Measurements from ENCODE around the gene RELL2.
A peak's percentile ranks its signal among the peaks of the same experiment; 100 is the strongest.

Gene RELL2

DNA sequence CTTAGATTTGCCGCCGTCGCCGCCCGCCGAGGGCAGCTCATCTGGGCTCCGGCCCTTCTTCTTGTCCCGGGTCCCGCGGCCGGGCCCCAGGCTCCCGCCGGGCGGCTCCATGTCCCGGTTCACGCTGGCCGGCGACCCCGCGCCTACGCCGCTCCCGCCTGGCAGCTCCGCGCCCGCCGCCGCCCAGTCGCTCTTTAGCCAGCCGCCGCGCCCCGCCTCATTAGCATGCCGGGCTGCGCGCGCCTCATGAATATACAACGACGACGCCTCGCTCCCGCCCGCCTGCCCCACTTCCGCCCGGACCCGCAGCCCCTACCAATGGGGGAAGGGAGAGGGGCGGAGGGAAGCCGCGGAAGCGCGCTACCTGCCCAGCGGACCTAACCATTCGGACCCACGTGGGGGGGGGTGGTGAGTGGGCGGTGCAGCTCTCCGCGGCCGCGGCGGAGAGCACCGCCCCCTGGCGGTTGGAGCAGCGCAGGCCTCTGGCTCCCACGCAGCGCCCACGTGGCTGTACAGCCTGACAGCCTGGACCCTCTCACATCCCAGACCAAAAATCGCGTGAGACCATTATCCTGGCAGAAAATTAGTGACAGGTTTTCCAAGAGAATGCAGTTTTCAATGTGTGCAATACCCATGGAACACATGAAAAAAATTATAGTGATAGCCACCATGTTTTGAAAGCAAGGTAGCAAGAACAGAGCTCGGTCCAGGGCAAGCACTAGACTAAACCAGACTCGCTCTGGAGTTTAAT is 17.8 kb upstream of the RELL2 start, which contains the start of gene DIAPH1:
TSS of gene DIAPH1 (minus strand) at position 197 of the 751 bp plus-strand sequence. CDS start at position 111, 86 bp downstream.
- peak; percentile 99 for DNase-seq

DNA sequence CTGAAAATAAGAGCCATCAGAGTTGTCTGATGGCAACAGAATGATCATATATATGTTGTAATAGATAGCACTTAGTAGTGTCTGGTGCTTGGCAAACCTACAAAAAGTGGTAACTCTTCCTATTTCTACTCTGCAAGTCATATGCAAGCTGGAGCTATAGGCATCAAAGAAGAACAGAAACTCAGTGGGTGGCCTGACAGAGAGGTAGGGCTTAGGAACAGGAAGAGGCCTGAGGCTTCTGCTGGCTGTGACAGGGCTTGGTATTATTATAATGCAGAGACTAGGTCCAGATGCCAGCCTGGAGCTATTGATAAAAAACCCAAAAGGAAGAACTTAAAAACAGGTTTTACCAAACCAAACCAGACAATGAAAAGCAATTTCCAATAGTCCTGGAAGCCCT is 13.6 kb upstream of the RELL2 start:
- peak; percentile 64 for DNase-seq

DNA sequence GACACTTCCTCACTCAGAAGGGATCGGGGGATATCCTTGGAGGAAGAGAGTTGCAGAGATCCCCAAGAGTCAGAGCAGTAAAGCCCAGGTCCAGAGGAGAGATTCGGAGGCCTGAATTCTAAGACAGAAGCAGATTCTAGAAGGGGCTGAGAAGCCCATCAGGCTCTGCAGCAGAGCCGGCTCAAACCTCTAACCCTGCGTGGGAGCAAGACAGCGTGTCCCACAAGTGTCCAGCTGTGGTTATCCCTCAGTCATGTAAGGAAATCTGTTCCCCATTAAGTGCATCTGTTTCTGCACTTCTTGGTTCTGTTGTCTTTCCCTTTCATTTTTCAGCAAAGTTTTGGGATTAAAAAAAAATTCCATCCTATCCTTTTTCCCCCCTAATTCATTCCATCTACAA is 13.2 kb upstream of the RELL2 start:
- DNase-seq: no peak

DNA sequence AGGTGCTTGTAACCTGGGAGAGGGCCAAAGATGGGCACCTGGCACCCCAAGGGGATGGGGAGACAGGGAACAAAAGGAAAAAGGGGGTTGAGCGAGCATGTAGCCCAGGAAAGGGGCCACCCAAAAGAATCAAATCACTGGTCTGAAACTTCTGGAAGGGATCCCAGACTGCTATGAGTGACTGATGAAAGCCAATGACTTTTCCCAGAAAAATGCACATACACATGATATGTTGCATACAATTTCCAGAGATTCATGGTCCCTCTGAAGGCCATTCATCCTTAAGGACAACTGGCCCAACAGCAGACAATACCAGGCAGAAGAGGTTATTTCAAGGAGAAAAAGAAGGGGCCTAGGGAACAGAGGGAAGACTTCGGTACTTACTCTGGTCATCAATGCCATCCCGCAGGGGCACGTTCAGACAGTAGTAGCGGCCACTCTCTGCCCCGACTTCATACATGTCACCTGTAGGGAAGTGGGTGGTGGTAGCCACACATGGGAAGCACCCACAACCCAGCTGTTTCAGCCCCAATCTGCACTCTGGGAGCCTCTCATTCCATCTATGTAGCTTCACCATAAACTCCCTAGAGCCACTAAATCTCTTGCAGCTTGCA is 8.5 kb upstream of the RELL2 start:
- DNase-seq: no peak

DNA sequence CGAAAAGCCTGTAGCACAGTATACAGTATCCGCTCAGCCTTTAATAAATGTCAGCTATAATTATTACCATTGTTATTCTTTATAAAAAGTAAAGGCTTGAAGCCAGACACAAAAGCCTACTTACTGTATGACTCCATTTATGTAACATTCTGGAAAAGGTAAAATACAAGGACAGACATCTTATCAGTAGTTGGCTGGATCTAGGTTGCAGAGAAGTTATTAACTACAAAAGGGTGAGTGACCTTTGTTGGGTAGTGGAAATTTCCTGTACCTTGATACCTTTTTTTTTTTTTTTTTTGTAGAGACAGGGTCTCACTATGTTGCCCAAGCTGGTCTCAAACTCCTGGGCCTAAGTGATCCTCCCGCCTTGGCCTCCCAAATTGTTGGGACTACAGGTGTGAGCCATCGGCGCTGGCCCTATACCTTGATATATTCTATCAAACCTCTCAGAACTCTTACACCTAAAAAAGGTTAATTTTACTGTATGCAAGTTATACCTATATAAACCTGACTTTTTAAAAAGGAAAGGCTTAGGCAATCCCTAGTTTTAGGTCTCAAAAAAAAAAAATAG is 6.1 kb upstream of the RELL2 start:
- no peak for DNase-seq

DNA sequence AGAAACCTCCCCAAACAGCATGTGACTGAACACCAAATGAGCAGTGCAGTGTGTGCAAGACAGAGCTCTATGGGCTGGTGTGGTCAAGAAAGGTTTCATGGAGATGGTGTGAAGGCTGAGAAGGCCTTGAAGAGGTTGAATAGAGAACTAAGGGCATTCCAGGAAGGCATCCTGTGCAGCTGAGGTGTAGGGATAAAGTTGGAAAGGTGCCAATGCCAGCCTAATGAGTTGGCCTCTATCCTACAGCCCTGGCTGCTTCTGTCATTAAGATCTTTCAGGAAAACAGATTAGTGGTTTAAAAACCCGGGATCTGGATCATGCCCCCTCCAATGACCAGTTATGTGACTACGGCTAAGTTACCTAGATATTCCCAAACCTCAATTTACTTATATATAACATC is 4.1 kb upstream of the RELL2 start:
- no peak for DNase-seq

DNA sequence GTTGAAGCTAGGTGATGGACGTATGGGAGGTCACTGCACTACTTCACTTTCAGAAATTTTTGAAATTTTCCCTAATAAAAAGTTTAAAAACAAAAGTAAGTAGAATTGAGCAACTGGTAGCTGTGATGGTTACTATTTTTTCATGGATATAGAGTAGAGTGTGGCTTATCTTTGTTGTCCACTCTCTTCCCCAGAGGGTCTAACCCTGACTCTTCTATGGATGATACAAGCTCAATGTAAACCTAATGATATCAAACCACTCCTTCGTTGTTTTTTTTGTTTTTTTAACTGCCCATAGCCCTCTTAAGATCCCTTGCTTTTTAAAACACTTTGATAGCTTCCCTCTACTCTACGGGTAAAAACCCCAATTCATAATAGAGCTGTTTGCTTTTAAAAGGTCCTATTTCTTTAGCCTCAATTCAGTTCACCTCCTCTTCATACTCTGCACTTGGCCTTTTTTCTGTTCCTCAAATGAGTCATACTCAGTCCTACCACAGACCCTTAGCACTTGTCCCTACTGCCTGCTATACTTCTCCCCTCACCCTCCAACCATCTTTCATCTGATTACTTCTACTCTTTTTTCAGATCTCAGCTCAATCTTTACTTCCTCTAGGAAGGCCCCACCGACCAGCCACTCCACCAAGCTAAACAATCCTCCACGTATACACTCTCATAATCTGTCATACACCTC is 2.8 kb upstream of the RELL2 start:
- peak; percentile 45 for DNase-seq

DNA sequence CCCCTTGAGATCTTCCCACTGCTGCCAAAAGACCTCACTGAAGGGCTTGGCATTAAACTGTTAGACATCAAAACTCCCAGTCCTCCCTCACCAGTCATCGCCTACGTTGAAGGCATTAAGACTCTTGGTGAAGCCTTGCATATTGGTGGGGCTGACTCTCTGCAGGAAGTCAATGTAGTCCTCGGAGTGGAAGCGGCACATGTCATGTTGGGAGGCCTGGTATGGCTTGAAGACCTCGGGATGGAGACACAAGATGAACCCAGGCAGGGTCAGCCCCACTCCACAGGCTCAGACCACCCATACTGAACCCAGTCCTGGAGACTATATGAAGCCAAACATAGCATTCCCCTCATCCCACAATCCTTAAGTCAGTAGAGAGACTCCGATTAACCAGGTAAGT is 2.1 kb upstream of the RELL2 start:
- DNase-seq: no peak

DNA sequence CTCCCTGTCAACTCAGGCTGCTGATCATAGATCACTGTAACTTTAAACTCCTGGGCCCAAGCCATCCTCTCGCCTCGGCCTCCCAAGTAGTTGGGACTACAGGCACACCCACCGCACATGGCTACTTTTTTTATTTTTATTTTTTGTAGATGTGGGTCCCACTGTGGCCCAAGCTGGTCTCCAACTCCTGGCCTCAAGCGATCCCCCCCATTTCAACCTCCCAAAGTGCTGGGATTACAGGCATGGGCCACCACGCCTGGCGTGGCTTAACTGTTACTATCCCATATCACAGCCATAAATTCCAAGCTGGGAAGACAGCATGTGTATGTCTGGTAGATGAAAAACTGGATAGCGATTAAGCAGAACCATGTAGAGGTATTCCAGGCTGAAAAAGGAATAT is 1.2 kb upstream of the RELL2 start:
- DNase-seq: no peak

DNA sequence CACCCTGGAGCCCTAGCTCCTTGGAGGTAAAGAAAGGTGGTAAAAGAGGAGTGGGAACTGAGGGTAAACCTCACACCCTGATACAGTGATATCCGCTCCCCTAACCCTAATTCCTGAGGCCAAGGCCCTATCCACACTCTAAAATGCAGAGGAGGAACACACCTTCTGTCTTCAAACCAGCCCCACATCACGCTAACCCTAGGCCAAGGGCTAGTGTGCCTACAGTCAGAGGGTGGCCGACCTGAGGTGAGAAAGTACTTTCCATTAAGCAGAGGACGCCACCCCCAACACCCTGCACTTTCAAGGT is 738 bp upstream of the RELL2 start:
- DNase-seq: no peak

DNA sequence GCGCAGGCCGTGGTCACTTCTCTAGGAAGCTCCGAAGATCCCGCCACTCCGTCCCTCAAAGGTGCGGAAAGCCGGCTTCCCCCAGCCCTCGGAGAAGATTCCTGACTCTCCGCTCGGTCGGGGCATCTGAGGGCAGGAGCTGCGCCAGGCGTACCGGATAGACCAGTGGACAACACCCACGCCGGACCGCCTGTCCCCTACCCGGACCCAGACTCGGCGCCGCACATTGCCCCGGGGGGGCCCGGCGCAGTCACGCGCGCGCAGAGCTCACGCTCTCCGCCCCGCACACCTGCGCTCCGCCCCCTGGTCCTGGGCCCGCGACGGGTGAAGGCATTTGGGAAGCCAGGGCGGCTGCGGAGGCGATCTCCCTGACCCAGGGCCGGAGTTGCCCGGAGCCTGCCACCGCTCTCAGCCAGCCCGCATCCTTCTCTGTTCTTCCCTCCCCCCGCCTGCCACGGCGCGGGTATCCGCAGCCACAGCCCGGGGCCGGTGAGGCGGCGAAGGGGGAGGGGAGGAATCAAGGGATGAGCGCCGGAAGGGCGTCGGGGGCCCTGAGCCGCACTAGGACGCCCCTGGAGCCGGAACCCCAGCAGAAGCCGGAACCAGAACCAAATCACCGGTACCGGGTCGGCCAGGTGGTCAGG is 448 bp downstream of the RELL2 start:
- DNase-seq: peak; percentile 63

DNA sequence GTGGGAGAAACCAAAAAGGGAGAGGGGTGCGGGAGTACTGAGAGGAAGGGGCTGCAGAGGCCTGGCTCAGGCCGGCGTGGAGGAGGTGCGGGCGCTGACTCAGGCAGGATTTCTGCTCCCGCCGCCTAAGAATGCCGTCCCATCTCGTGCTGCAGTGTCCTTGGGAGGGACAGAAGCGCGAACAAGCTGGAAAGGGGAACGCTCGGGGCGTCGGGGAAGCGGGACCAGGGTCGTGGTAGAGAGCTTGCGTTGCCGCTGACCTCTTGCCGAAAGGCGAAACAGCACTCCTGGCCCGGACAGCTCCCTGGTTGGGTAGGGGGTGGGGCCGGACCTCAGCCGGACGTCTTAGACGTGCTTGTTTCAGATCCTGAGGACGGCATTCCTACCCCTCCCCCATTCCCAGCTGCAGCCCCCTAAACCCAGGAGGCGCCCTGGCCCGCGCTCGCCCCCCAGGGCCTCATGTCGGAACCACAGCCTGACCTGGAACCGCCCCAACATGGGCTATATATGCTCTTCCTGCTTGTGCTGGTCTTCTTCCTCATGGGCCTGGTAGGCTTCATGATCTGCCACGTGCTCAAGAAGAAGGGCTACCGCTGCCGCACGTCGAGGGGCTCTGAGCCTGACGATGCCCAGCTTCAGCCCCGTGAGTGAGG is 1.1 kb downstream of the RELL2 start:
- peak; percentile 77 for DNase-seq

DNA sequence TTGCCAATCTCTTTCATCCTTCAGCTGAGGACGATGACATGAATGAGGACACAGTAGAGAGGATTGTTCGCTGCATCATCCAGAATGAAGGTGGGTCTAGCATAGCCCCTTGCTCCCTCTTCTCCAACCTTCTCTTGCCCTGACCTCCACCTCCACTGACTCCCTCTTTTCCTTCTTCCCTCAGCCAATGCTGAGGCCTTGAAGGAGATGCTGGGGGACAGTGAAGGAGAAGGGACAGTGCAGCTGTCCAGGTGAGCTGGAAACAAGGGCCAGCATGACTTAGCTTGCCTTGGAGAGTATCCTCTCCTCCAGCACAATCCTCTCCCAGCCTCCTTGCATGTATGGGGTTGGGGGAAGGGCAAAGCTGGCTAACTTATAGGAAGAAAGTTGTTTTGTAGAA is 2.0 kb downstream of the RELL2 start:
- no peak for DNase-seq

DNA sequence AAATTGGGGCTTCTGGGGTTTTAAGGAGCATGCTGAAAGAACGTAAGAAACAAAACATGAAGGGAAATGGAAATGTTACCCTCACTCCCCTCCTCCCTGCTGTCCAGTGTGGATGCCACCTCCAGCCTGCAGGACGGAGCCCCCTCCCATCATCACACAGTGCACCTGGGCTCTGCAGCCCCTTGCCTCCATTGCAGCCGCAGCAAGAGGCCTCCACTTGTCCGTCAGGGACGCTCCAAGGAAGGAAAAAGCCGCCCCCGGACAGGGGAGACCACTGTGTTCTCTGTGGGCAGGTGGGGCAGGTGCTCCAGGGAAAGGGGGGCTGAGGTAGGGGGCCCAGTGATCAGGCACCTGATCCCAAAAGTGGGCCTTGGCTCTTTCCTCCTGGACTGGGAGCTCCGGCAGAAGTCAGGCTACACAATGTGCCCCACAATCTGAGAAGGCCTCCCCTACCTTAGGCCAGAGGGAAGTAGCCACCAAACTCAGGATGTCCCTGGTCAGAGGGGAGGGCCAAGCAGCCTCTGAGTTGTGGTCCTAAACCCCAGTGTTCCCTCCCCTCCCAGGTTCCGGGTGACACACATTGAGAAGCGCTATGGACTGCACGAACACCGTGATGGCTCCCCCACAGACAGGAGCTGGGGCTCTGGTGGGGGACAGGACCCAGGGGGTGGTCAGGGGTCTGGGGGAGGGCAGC is 2.7 kb downstream of the RELL2 start:
- DNase-seq: no peak

DNA sequence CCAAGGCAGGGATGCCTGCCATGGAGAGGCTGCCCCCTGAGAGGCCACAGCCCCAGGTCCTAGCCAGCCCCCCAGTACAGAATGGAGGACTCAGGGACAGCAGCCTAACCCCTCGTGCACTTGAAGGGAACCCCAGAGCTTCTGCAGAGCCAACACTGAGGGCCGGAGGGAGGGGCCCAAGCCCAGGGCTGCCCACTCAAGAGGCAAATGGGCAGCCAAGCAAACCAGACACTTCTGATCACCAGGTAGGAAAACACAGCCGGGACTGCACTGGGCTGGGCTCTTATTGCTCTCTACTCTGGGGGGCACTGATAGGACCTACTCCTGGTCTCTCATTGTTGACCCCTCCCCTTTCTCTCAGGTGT is 3.2 kb downstream of the RELL2 start:
- DNase-seq: no peak

DNA sequence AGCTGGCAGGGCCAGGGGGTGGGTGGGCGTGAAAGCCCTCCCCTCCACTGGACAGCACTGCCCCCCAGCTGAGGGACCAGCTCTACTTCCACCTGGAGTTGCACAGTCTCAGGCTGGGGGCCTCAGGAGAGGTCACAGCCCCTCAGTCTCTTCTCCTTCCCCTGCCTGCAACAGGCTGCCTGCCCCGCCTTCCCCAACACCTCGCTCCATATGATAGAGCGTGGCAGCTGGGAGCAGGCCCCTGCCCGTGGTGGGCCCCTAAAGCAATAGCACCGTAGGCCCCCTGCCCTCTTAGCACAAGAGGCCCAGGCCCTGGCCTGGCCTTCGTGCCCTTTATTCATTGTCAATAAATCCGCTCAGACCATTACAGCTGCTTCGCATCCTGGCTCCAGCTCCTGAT is 3.9 kb downstream of the RELL2 start:
- DNase-seq: no peak

DNA sequence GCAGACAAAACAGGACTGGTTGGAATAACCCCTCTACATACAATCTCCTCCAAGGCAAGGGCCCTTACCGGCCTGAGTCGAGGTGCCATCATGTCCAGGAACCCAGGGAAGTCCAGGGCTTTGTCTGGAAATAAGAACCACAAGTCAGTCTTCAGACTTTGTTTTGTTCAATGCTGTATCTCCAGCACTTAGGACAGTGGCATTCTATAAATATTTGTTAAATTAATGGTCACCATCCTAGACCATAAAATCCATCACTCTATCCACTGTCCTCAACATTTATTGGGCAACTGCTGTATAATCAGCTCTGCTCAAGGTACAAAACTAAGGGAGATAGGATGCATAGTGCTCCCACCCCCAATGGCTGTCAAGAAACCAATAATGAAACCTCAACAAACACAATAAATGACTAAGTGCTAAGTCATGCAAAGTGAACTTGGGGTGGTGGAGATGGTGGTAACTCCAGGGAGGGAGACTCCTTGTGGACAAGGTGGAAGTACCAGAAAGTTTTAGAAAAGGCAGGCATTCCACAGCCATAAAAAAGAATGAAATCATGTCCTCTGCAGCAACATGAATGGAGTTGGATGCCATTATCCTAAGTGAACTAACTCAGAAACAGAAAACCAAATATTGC is 5.0 kb downstream of the RELL2 start:
- peak; percentile 79 for DNase-seq

DNA sequence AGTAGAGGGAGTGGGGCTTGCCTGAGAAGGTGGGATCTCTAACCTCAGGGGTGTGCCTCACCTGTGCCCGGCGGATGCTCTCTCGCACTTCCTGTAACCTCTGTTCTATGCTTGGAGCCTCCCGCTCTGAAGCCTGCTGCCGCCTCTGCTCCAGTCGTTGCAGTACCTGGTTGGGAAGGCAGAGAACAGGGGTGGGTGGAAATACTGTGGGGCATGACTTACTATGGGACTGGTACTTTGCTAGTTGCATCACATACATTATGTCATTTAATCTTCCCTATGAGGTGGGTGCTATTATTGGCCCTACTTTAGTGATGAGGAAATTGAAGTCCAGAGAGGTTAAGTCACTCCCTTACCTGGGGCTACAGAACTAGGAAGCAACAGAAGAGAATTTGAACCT is 9.2 kb downstream of the RELL2 start:
- DNase-seq: no peak

DNA sequence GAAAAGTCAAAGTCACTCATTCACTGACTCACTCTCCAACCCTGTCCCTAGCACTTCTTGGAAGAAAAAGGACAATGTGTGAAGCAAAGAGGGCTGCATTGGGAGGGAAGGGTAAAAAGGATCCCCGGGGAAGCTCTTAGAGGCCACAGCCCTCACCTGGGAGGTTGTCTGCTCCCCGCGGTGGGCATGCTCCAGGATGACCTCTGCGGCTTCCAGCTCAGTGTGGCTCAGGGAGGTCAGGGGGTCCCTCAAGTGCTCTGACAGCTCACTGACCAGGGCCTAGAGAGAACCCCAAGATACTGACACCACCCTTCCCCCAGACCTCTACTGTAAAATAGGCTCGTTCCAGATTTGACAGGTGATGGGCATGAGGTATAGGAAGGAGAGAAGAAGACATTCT is 10.4 kb downstream of the RELL2 start:
- no peak for DNase-seq

DNA sequence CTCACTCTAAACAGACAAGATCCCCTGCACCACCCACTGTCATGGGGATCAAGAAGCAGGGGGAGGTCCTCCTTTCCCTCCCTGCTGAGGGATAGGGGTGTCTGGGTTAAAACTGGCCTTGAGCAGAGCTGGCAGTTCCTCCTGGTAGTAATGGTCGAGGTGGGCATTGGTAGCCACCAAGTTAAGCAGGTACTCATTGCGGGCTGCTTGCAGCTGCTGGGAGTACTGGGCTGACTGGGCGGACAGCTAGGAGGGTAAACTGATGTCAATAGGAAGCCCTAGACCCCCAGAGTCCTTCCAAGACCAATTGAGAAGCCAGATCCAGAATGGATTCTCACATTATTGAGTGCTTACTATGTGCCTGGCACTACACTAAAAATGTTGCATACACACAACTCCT is 11.1 kb downstream of the RELL2 start:
- DNase-seq: no peak

DNA sequence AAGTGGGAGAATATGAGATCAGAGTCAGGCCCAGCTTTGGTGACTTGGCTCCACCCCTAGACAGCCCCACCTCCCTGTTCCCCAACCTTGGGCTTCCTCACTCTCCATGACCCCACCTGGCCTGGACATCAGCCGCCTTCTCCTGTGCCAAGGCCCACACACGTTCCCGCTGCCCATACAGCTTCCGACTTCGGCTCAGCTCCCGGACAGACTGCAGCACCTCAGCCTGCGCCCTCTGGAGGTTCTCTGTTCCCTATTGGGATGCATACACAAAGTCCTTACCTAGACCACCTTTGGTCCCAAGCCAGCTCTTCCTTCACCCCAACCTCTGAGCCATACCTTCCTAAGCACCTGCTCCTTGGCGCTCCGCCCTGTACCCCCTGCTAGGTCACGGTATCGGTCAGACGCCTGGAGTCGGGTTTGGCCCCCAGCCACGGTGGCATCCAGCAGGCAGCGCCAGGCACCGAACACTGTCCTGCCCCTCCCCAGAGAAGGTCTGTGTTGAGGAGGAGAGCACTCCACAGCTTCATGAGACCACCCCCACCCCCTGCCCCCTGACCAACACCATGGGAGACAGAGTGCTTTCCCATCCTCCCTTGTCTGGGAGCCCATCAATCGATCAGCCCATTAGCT is 12.4 kb downstream of the RELL2 start:
- DNase-seq: no peak

Measured in activated CD4-positive, alpha-beta T cell treated with anti-CD3 and anti-CD28 coated beads, Interleukin-2, Interleukin-6, amounts not matched to agents 100 ng/mL and 50 ng/mL, durations not matched to agents 16 hours and 8 hours (primary cell).